Loucy (cell line): Measurements from ENCODE around the gene SGK1.

Source experiments
- CTCF ChIP-seq: fragments of 200-600 bp; sonication (generic); conservative IDR thresholded peaks from 2 replicates; pipeline ENCODE4 v1.5.1; 2014; ENCODE audit warnings: mild to moderate bottlenecking, antibody characterized with exemption, low read length
- EZH2phosphoT487 ChIP-seq: fragments of 200-600 bp; IDR thresholded peaks from 2 replicates; pipeline ENCODE4 v1.6.1; 2018; ENCODE audit warnings: antibody characterized with exemption, mild to moderate bottlenecking, moderate library complexity, borderline replicate concordance

GRCh38 chr6:134122775-134123174 lies 195.1 kb downstream of the SGK1 start:
- no peak for TF ChIP-seq CTCF
- no peak for TF ChIP-seq EZH2phosphoT487
